ENCODE results near the gene ZNF74.
"Not testable (repeated sequence)": the region's sequence is repeated elsewhere in the genome, so short reads cannot be mapped to it uniquely, and the experiment has no call there.

Gene ZNF74

GRCh38 chr22:20448630-20449029 is 54.7 kb downstream of the ZNF74 start:
- DNase-seq (ENCODE audit: low spot score) = no peak

- no peak for DNase-seq (ENCODE audit: low spot score)
Observed at GRCh38 chr22:20449819-20450550, 56.0 kb downstream of the ZNF74 start.

GRCh38 chr22:20450551-20450906 is 56.6 kb downstream of the ZNF74 start:
- no peak for DNase-seq (ENCODE audit: low spot score)

- DNase-seq (ENCODE audit: low spot score) = not testable (repeated sequence)
Observed at GRCh38 chr22:20451129-20451778, 57.3 kb downstream of the ZNF74 start.

GRCh38 chr22:20451920-20452319 is 58.0 kb downstream of the ZNF74 start:
- DNase-seq (ENCODE audit: low spot score) = no peak

GRCh38 chr22:20453222-20453621 is 59.3 kb downstream of the ZNF74 start:
- no peak for DNase-seq (ENCODE audit: low spot score)

- DNase-seq (ENCODE audit: low spot score) = no peak
Observed at GRCh38 chr22:20455709-20456063, 61.7 kb downstream of the ZNF74 start.

- DNase-seq (ENCODE audit: low spot score) = peak; percentile 16
Observed at GRCh38 chr22:20456064-20456721, 62.2 kb downstream of the ZNF74 start.

- DNase-seq (ENCODE audit: low spot score) = no peak
Observed at GRCh38 chr22:20456722-20457076, 62.7 kb downstream of the ZNF74 start.

GRCh38 chr22:20457506-20458240 is 63.7 kb downstream of the ZNF74 start:
- no peak for DNase-seq (ENCODE audit: low spot score)
